HepG2 (cell line): ENCODE data around the gene EYA4.

ENCODE experiments used
- CAMTA2 ChIP-seq: sonication (generic); formaldehyde crosslinking; IDR thresholded peaks from 2 replicates; pipeline ENCODE4 v1.4.0; 2020; ENCODE audit warnings: mild to moderate bottlenecking, missing genetic modification reagents, borderline replicate concordance
- JUND ChIP-seq: sonication (generic); formaldehyde crosslinking; IDR thresholded peaks from 2 replicates; pipeline ENCODE4 v1.8.0; 2022; ENCODE audit warnings: mild to moderate bottlenecking, missing genetic modification reagents
- MATR3 ChIP-seq: sonication (generic); formaldehyde crosslinking; IDR thresholded peaks from 2 replicates; pipeline ENCODE4 v1.4.0; 2020; ENCODE audit warnings: missing genetic modification reagents
- PHF21A ChIP-seq: sonication (generic); formaldehyde crosslinking; IDR thresholded peaks from 2 replicates; pipeline ENCODE4 v1.5.0; 2020; ENCODE audit warnings: mild to moderate bottlenecking, missing genetic modification reagents
- POLR2AphosphoS2 ChIP-seq: IDR thresholded peaks from 2 replicates; pipeline ENCODE4 v1.6.1; 2011; ENCODE audit warnings: low read depth, low read length, improper control_type of control experiment
- SOX5 ChIP-seq: IDR thresholded peaks from 2 replicates; pipeline ENCODE4 v1.6.1; 2016; ENCODE audit warnings: borderline replicate concordance
- ZSCAN9 ChIP-seq: IDR thresholded peaks from 2 replicates; pipeline ENCODE4 v1.6.1; 2016; ENCODE audit warnings: borderline replicate concordance

- TF ChIP-seq CAMTA2 (CRISPR knock-in tag) (no peak), JUND (CRISPR knock-in tag) (no peak), PHF21A (no peak), SOX5 (CRISPR knock-in tag) (no peak), POLR2AphosphoS2 (no peak), MATR3 (no peak), ZSCAN9 (CRISPR knock-in tag) (no peak)
These were observed 111.9 kb downstream of the EYA4 start for GRCh38 chr6:133353061-133353460.
